ENCODE data around the gene PLXNB2.
"Not testable (repeated sequence)": the region's sequence is repeated elsewhere in the genome, so short reads cannot be mapped to it uniquely, and the experiment has no call there.

Gene PLXNB2

DNA sequence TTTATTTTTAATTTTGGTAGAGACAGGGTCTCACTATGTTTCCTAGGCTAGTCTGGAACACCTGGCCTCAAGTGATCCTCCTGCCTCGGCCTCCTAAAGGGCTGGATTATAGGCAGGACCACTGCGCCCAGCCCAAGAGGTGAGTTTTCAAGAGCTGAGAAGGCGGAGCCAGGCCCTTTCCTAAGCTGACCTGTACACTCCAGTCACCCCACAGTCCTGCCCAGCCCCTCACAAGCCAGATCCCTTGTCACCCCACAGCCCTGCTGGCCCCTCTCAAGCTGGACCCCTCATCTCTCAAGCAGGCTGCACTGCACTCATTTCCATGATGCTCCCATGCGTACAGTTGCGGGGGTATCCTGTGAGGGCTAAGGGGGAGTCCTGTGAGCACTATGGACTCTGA is 16.5 kb upstream of the PLXNB2 start:
- DNase-seq, result no peak
- no peaks in the 10 kb centered on the region for H3K9me3 ChIP-seq
- intact Hi-C loops (cut with DNase I; ENCODE audit: low total_unique reads), result no loop called here
- H3K4me3 ChIP-seq, result no peak overlapping the region
- no peaks in the 10 kb centered on the region for H3K36me3 ChIP-seq
- H3K4me1 ChIP-seq, result peaks cover 0 to 12% (median 7%) of the 10 kb centered on the region in 4 donors
- TF ChIP-seq CTCF (IDR thresholded peaks at IDR 0.05), result no peak
- no peaks in the 10 kb centered on the region for H3K27me3 ChIP-seq
- no peak overlapping the region for H3K27ac ChIP-seq

DNA sequence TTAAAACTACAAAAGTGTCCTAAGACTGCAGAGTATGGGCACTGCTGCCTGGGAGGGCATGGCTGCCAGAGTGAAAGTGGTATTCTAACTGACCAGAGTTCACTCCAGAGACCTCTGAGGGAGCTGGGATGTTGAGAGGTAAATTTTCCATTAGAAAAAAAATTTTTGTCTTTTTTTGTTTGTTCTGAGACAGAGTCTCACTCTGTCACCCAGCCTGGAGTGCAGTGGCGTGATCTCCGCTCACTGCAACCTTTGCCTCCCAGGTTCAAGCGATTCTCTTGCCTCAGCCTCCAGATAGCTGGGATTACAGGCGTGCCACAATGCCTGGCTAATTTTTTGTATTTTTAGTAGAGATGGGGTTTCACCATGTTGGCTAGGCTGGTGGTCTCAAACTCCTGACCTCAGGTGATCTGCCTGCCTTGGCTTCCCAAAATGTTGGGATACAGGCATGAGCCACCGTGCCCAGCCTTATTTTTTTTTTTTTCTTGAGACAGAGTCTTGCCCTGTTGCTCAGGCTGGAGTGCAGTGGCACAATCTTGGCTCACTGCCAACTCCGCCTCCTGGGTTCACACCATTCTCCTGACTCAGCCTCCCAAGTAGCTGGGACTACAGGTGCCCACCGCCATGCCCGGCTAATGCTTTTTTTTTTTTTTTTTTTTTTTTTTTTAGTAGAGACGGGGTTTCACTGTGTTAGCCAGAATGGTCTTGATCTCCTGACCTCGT is 15.1 kb upstream of the PLXNB2 start:
- H3K4me3 ChIP-seq; DNase-seq; H3K27ac ChIP-seq; H3K27me3 ChIP-seq; H3K4me1 ChIP-seq; H3K36me3 ChIP-seq; intact Hi-C loops (cut with DNase I; ENCODE audit: low total_unique reads); H3K9me3 ChIP-seq: not testable (repeated sequence)

- no peak for DNase-seq
- no peak for TF ChIP-seq CTCF (IDR thresholded peaks at IDR 0.05)
- intact Hi-C loops (cut with DNase I; ENCODE audit: low total_unique reads), result no loop called here
- Histone ChIP-seq H3K36me3 (no peaks in the 10 kb centered on the region), H3K4me3 (no peak overlapping the region), H3K9me3 (no peaks in the 10 kb centered on the region), H3K27me3 (no peaks in the 10 kb centered on the region), H3K27ac (no peak overlapping the region), H3K4me1 (peaks cover 0 to under 1% (median 0%) of the 10 kb centered on the region in 4 donors)
Observed at GRCh38 chr22:50320671-50321325, 13.4 kb upstream of the PLXNB2 start.

- no peak overlapping the region for H3K27ac ChIP-seq
- H3K4me3 ChIP-seq, result no peak overlapping the region
- no peak for DNase-seq
- no peaks in the 10 kb centered on the region for H3K27me3 ChIP-seq
- H3K4me1 ChIP-seq, result no peaks in the 10 kb centered on the region
- TF ChIP-seq CTCF (IDR thresholded peaks at IDR 0.05), result no peak
- H3K36me3 ChIP-seq, result no peaks in the 10 kb centered on the region
- H3K9me3 ChIP-seq, result no peaks in the 10 kb centered on the region
- intact Hi-C loops (cut with DNase I; ENCODE audit: low total_unique reads), result no loop called here
Observed at GRCh38 chr22:50320116-50320515, 12.7 kb upstream of the PLXNB2 start.

GRCh38 chr22:50319503-50319951 is 12.1 kb upstream of the PLXNB2 start:
- TF ChIP-seq CTCF (IDR thresholded peaks at IDR 0.05), result no peak
- no peaks in the 10 kb centered on the region for H3K9me3 ChIP-seq
- intact Hi-C loops (cut with DNase I; ENCODE audit: low total_unique reads), result no loop called here
- H3K4me1 ChIP-seq, result no peaks in the 10 kb centered on the region
- H3K36me3 ChIP-seq, result no peaks in the 10 kb centered on the region
- no peak overlapping the region for H3K27ac ChIP-seq
- H3K27me3 ChIP-seq, result no peaks in the 10 kb centered on the region
- H3K4me3 ChIP-seq, result no peak overlapping the region
- DNase-seq, result no peak

DNA sequence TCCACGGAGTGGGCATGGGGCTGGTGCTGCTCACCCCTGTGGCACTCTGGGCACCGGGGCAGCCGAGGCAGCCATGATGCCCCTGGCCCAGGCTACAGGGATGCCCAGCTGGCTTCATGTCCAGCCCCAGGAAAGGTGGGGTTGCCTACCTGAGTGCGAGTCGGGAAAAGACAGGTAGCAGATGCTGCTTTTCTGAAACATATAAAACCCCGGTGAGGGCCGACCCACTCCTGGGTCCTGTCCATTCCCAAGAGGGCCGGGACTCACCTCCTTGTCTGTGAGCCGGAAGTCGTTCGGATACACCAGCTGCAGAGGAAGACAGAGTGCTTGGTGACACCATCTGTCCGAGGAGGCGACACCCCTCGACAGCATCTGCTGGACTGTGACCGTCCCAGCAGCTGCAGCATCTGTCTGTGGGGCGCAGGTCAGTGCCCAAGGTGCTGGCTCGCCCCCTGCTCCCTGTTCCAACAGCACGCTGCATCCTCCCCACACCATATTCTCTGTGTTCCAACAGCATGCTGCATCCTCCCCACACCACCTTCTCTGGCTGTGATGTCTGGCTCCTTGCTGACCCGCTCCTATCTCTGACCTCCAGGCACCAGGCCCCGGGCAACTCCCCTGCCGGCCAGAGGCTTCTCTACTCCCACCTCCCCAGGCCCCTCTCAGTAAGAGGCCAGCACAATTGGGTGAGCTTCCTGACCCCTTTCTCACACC is 11.4 kb upstream of the PLXNB2 start:
- no peak for TF ChIP-seq CTCF (IDR thresholded peaks at IDR 0.05)
- DNase-seq, result no peak
- Histone ChIP-seq H3K27me3 (no peaks in the 10 kb centered on the region), H3K27ac (no peak overlapping the region), H3K4me3 (no peak overlapping the region), H3K4me1 (no peaks in the 10 kb centered on the region), H3K36me3 (no peaks in the 10 kb centered on the region), H3K9me3 (no peaks in the 10 kb centered on the region)
- intact Hi-C loops (cut with DNase I; ENCODE audit: low total_unique reads), result no loop called here

Measured in tibial artery (tissue), 4 donors.